PC-9 (cell line): ENCODE measurements around the gene BBS9.

Experiments used
- EZH2 ChIP-seq: fragments of 200-600 bp; sonication (generic); IDR thresholded peaks from 2 replicates; pipeline ENCODE4 v1.8.0; 2017; ENCODE audit warnings: antibody characterized with exemption, low read depth
- TF ChIP-seq, protein P1 (sequence below): fragments of 200-600 bp; sonication (generic); conservative IDR thresholded peaks from 2 replicates; pipeline ENCODE4 v1.6.1; 2017; ENCODE audit warnings: mixed run types, antibody characterized with exemption, mild to moderate bottlenecking, moderate library complexity

DNA sequence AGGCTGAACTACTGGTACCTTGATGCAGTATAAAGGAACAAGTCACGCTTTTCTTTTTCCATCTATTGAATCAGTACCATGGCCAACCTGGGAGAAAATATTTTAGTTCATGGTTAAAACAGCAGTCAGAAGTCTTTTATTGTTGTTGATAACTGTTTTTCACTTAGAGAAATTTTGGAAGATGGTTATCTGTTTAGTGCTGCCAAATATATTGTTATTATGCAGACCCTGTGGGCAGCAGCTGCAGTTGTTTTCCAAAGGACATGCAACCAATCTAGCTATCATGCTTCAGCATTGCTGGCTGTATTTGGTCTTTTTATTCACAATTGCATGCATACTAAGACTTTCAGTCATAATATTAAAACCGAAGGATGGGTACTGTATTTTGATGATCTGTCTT is 169.5 kb downstream of the BBS9 start:
- TF ChIP-seq, protein P1, sequence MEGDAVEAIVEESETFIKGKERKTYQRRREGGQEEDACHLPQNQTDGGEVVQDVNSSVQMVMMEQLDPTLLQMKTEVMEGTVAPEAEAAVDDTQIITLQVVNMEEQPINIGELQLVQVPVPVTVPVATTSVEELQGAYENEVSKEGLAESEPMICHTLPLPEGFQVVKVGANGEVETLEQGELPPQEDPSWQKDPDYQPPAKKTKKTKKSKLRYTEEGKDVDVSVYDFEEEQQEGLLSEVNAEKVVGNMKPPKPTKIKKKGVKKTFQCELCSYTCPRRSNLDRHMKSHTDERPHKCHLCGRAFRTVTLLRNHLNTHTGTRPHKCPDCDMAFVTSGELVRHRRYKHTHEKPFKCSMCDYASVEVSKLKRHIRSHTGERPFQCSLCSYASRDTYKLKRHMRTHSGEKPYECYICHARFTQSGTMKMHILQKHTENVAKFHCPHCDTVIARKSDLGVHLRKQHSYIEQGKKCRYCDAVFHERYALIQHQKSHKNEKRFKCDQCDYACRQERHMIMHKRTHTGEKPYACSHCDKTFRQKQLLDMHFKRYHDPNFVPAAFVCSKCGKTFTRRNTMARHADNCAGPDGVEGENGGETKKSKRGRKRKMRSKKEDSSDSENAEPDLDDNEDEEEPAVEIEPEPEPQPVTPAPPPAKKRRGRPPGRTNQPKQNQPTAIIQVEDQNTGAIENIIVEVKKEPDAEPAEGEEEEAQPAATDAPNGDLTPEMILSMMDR, result no peak
- TF ChIP-seq EZH2, result no peak
